Skin epidermis (tissue), 12 donors: ENCODE results near the gene CCND3.

Source experiments
- H3K27ac ChIP-seq, 21 experiments: fragments of 200-600 bp; sonication (generic) in 11 of 21; one replicate each; pipeline ENCODE4 v1.5.0; 2020; ENCODE audit warnings: mild to moderate bottlenecking in 3 of 21, inconsistent platforms in 2 of 21, moderate library complexity in 2 of 21
- H3K4me3 ChIP-seq, 7 experiments: fragments of 200-600 bp; sonication (generic) in 2 of 7; one replicate each; pipeline ENCODE4 v1.5.0; 2020; ENCODE audit warnings: inconsistent platforms in 2 of 7, mild to moderate bottlenecking in 2 of 7, moderate library complexity in 1 of 7

Gene CCND3

GRCh38 chr6:41885930-41886329 lies 55.7 kb downstream of the CCND3 start:
- Histone ChIP-seq H3K27ac (no peak overlapping the region), H3K4me3 (no peak overlapping the region)

DNA sequence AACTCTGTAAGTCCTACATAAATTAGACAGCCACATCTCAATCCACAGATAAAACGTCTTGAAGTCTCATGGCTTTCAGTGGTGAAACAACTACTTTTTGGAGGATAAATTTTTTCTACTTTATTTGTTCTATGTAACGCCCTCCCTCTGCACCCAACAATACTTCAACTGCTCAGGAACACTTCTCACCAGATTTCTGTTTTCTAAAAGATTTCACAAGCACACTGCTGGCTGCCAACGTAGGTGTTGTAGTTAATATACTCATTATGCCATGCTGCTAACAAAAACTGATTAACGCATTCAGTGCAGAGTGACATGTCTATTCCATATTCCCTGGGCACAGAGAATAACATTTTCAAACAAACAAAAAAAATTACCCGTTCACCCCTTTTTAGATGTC lies 56.7 kb downstream of the CCND3 start:
- H3K4me3 ChIP-seq = no peak overlapping the region

More for the DNA sequence above, 56.7 kb downstream of the CCND3 start:
- H3K27ac ChIP-seq = no peak overlapping the region
